Keratinocyte (primary cell): Measurements from ENCODE around the gene ATG14. TPM values are rescaled to one million over a fixed set of nuclear protein-coding genes. Genes with fewer than 3 reads are reported as not detected.
A peak's percentile ranks its signal among the peaks of the same experiment; 100 is the strongest.

Source experiments
- DNase-seq: peaks from one replicate; pipeline ENCODE4 v3.0.0-alpha.2; 2011; ENCODE audit warnings: low read depth, missing footprints, low spot score
- FAIRE-seq: peaks from 2 replicates; lab custom pipeline; 2011; peaks lifted over from hg19 to GRCh38; lab: Jason Lieb, UNC
- H2AFZ ChIP-seq: 2 replicates; pipeline ENCODE4 v1.6.0; 2012; ENCODE audit warnings: low read length, control low read depth, inconsistent platforms; ENCODE audit not compliant: control insufficient read depth
- H3K27ac ChIP-seq: 2 replicates; pipeline ENCODE4 v1.5.1; 2011; ENCODE audit warnings: low read length; ENCODE audit not compliant: control insufficient read depth, insufficient read depth
- H3K27me3 ChIP-seq: 3 replicates; pipeline ENCODE4 v1.6.0; 2011; ENCODE audit warnings: low read length; ENCODE audit not compliant: control insufficient read depth, insufficient read depth; ENCODE audit errors: extremely low read depth
- H3K36me3 ChIP-seq, 2 experiments: 2 replicates in 1 of 2; 3 replicates in 1 of 2; pipeline ENCODE4 v1.5.1; 2011; ENCODE audit warnings: low read length in 2 of 2, mild to moderate bottlenecking in 1 of 2; ENCODE audit not compliant: control insufficient read depth in 2 of 2, insufficient read depth in 2 of 2; ENCODE audit errors: extremely low read depth in 1 of 2
- H3K4me1 ChIP-seq: 3 replicates; pipeline ENCODE4 v1.5.1; 2011; ENCODE audit warnings: low read length; ENCODE audit not compliant: control insufficient read depth, insufficient read depth; ENCODE audit errors: extremely low read depth
- H3K4me2 ChIP-seq: 3 replicates; pipeline ENCODE4 v1.6.0; 2011; ENCODE audit warnings: low read depth, low read length; ENCODE audit not compliant: control insufficient read depth, insufficient read depth; ENCODE audit errors: extremely low read depth
- H3K4me3 ChIP-seq, 3 experiments: fragments of 200-600 bp in 1 of 3; sonication (generic) in 1 of 3; 2 replicates in 2 of 3; 3 replicates in 1 of 3; pipeline ENCODE4 v1.5.1; 2011 to 2016; ENCODE audit warnings: low read length in 3 of 3, mild to moderate bottlenecking in 3 of 3, control low read depth in 2 of 3, inconsistent platforms in 1 of 3, low read depth in 1 of 3, mixed read lengths in 1 of 3, mixed run types in 1 of 3, moderate library complexity in 1 of 3; ENCODE audit not compliant: control insufficient read depth in 2 of 3, insufficient read depth in 2 of 3; ENCODE audit errors: extremely low read depth in 1 of 3
- H3K79me2 ChIP-seq: 2 replicates; pipeline ENCODE4 v1.6.0; 2012; ENCODE audit warnings: low read length; ENCODE audit not compliant: control insufficient read depth, insufficient read depth
- H3K9ac ChIP-seq: 3 replicates; pipeline ENCODE4 v1.6.0; 2011; ENCODE audit warnings: low read length; ENCODE audit not compliant: control insufficient read depth, insufficient read depth; ENCODE audit errors: extremely low read depth
- H3K9me1 ChIP-seq: 3 replicates; pipeline ENCODE4 v1.6.0; 2011; ENCODE audit warnings: low read length; ENCODE audit not compliant: control insufficient read depth, insufficient read depth; ENCODE audit errors: extremely low read depth
- H3K9me3 ChIP-seq: 2 replicates; pipeline ENCODE4 v1.5.1; 2012; ENCODE audit warnings: low read depth, low read length; ENCODE audit not compliant: control insufficient read depth
- H4K20me1 ChIP-seq: 3 replicates; pipeline ENCODE4 v1.6.0; 2011; ENCODE audit warnings: low read length; ENCODE audit not compliant: control insufficient read depth, insufficient read depth; ENCODE audit errors: extremely low read depth
- EZH2 ChIP-seq: IDR thresholded peaks from one replicate; pipeline ENCODE4 v1.6.1; 2012; ENCODE audit warnings: inconsistent platforms, mild to moderate bottlenecking, low read length, moderate library complexity
- dilution Hi-C: fragments of 300-500 bp; cut with MboI; formaldehyde crosslinking; loops from one replicate; pipeline ENCODE4 v1.7.0; 2020; ENCODE audit warnings: low sequenced_read_pairs; ENCODE audit not compliant: extremely low pct_ligation_motif_present
- polyA plus RNA-seq, 5 experiments: library from polyadenylated mRNA; depleted of rRNA in 3 of 5; stranded (reverse) in 3 of 5; stranded (forward) in 1 of 5; unstranded in 1 of 5; fragments of >200 nt; gene quantifications; 1 replicate in 1 of 5; 2 replicates in 3 of 5; 3 replicates in 1 of 5; pipeline versions ENCODE4 v1.2.1 to v1.2.3, GENCODE V29; 2011 to 2012; ENCODE audit warnings: missing spikeins in 2 of 5, low read depth in 1 of 5, low replicate concordance in 1 of 5
- TF ChIP-seq, protein P1 (sequence below), 3 experiments: IDR thresholded peaks in 1 of 3; conservative IDR thresholded peaks in 1 of 3; optimal IDR thresholded peaks in 1 of 3; 2 replicates in 2 of 3; 3 replicates in 1 of 3; pipeline versions ENCODE3 to v1.5.1; 2011; ENCODE audit warnings: low read length in 3 of 3, mild to moderate bottlenecking in 3 of 3, moderate library complexity in 2 of 3, control low read depth in 1 of 3, inconsistent platforms in 1 of 3; ENCODE audit not compliant: insufficient read depth in 2 of 3; ENCODE audit errors: extremely low read depth in 1 of 3

The ATG14 gene
- polyA plus RNA-seq, 1 donor (not counting 4 experiments of a cell fraction or from before 2014, with no cell fraction given) = 7.0 TPM

DNA sequence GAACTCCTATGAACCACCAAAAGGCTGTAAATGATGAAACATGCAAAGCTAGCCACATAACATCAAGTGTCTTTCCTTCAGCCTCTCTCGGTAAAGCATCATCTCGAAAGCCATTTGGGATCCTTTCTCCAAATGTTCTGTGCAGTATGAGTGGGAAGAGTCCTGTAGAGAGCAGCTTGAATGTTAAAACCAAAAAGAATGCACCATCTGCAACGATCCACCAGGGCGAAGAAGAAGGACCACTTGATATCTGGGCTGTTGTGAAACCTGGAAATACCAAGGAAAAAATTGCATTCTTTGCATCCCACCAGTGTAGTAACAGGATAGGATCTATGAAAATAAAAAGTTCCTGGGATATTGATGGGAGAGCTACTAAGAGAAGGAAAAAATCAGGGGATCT, 61.2 kb downstream of the ATG14 start:
- H4K20me1 ChIP-seq = peaks cover 2% of the 10 kb centered on the region
- no peak overlapping the region for H3K27ac ChIP-seq
- dilution Hi-C loops = no loop called here
- H3K9ac ChIP-seq = no peak overlapping the region
- H3K4me3 ChIP-seq = no peak overlapping the region
- no peak for TF ChIP-seq EZH2
- TF ChIP-seq, protein P1, sequence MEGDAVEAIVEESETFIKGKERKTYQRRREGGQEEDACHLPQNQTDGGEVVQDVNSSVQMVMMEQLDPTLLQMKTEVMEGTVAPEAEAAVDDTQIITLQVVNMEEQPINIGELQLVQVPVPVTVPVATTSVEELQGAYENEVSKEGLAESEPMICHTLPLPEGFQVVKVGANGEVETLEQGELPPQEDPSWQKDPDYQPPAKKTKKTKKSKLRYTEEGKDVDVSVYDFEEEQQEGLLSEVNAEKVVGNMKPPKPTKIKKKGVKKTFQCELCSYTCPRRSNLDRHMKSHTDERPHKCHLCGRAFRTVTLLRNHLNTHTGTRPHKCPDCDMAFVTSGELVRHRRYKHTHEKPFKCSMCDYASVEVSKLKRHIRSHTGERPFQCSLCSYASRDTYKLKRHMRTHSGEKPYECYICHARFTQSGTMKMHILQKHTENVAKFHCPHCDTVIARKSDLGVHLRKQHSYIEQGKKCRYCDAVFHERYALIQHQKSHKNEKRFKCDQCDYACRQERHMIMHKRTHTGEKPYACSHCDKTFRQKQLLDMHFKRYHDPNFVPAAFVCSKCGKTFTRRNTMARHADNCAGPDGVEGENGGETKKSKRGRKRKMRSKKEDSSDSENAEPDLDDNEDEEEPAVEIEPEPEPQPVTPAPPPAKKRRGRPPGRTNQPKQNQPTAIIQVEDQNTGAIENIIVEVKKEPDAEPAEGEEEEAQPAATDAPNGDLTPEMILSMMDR (optimal IDR thresholded peaks at IDR 0.05 in 1 of 3, IDR thresholded peaks at IDR 0.05 in 1 of 3, conservative IDR thresholded peaks at IDR 0.05 in 1 of 3; ENCODE audit: extremely low read depth in 1 of 3, insufficient read depth in 2 of 3, low read length in 3 of 3) = no peak
- H3K4me2 ChIP-seq = no peak overlapping the region
- H3K4me1 ChIP-seq = peaks cover 39% of the 10 kb centered on the region
- no peak overlapping the region for H2AFZ ChIP-seq
- DNase-seq (no peak), FAIRE-seq (no peak)
- peaks cover 3% of the 10 kb centered on the region for H3K9me1 ChIP-seq
- no peaks in the 10 kb centered on the region for H3K27me3 ChIP-seq
- peaks cover 12% of the 10 kb centered on the region in 2 experiments for H3K36me3 ChIP-seq
- H3K9me3 ChIP-seq = no peaks in the 10 kb centered on the region
- H3K79me2 ChIP-seq = peaks cover 12% of the 10 kb centered on the region

DNA sequence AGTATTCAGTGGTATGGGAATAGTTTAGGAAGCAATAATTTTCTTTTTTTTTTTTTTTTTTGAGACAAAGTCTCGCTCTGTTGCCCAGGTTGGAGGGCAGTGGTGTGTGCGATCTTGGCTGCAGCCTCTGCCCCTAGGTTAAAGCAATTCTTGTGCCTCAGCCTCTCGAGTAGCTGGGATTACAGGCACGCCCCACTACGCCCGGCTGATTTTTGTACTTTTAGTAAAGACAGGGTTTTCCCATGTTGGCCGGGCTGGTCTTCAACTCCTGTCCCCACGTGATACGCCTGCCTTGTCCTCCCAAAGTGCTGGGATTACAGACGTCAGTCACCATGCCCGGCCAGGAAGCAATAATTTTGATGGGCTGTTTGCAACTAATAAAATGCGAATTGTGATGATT, 62.1 kb downstream of the ATG14 start:
- H3K36me3 ChIP-seq = peaks cover 9 to 12% of the 10 kb centered on the region in 2 experiments
- no peaks in the 10 kb centered on the region for H3K9me3 ChIP-seq
- dilution Hi-C loops = no loop called here
- peak overlapping the region; percentile 83 for H3K27ac ChIP-seq
- DNase-seq (no peak), FAIRE-seq (no peak)
- no peak overlapping the region for H3K4me3 ChIP-seq
- no peak overlapping the region for H2AFZ ChIP-seq
- peaks cover 20% of the 10 kb centered on the region for H3K79me2 ChIP-seq
- peaks cover 38% of the 10 kb centered on the region for H3K4me1 ChIP-seq
- H3K9ac ChIP-seq = no peak overlapping the region
- no peak for TF ChIP-seq EZH2
- TF ChIP-seq, protein P1 (optimal IDR thresholded peaks at IDR 0.05 in 1 of 3, IDR thresholded peaks at IDR 0.05 in 1 of 3, conservative IDR thresholded peaks at IDR 0.05 in 1 of 3; ENCODE audit: extremely low read depth in 1 of 3, insufficient read depth in 2 of 3, low read length in 3 of 3) = no peak
- peaks cover 2% of the 10 kb centered on the region for H4K20me1 ChIP-seq
- H3K9me1 ChIP-seq = peaks cover 3% of the 10 kb centered on the region
- no peaks in the 10 kb centered on the region for H3K27me3 ChIP-seq
- H3K4me2 ChIP-seq = peak overlapping the region; percentile 69
